HEK293T (cell line): ENCODE data around the gene DNAJC6.

ENCODE experiments used
- ARNT ChIP-seq: fragments of 450-650 bp; IDR thresholded peaks from 2 replicates; pipeline ENCODE4 v1.6.1; 2017; ENCODE audit warnings: mild to moderate bottlenecking
- BHLHE40 ChIP-seq: fragments of 450-650 bp; IDR thresholded peaks from 2 replicates; pipeline ENCODE4 v1.6.1; 2016; ENCODE audit warnings: mild to moderate bottlenecking, moderate library complexity, borderline replicate concordance
- CTBP1 ChIP-seq: fragments of 450-650 bp; IDR thresholded peaks from 2 replicates; pipeline ENCODE4 v1.6.1; 2016; ENCODE audit warnings: borderline replicate concordance
- ELF4 ChIP-seq: fragments of 450-650 bp; IDR thresholded peaks from 2 replicates; pipeline ENCODE4 v1.6.1; 2017; ENCODE audit warnings: antibody characterized with exemption
- FOXA1 ChIP-seq: fragments of 450-650 bp; IDR thresholded peaks from 2 replicates; pipeline ENCODE4 v1.6.1; 2016; ENCODE audit warnings: mild to moderate bottlenecking
- FOXK2 ChIP-seq: fragments of 450-650 bp; IDR thresholded peaks from 2 replicates; pipeline ENCODE4 v1.6.1; 2016; ENCODE audit warnings: mild to moderate bottlenecking
- FOXM1 ChIP-seq: fragments of 450-650 bp; IDR thresholded peaks from 2 replicates; pipeline ENCODE4 v1.6.1; 2017; ENCODE audit warnings: mild to moderate bottlenecking, borderline replicate concordance
- HDGF ChIP-seq: fragments of 450-650 bp; IDR thresholded peaks from 2 replicates; pipeline ENCODE4 v1.6.1; 2017; ENCODE audit warnings: antibody characterized with exemption, borderline replicate concordance
- SUZ12 ChIP-seq: fragments of 450-650 bp; IDR thresholded peaks from 2 replicates; pipeline ENCODE4 v1.6.1; 2016; ENCODE audit warnings: mild to moderate bottlenecking
- TARDBP ChIP-seq: fragments of 450-650 bp; IDR thresholded peaks from 2 replicates; pipeline ENCODE4 v1.6.1; 2016

GRCh38 chr1:65362545-65362944 lies 53.2 kb downstream of the DNAJC6 start:
- TF ChIP-seq HDGF (no peak), FOXM1 (no peak), SUZ12 (no peak), ARNT (no peak), TARDBP (no peak), BHLHE40 (no peak), ELF4 (no peak), CTBP1 (no peak), FOXK2 (no peak), FOXA1 (no peak)
